Left kidney (tissue), 2 donors: ENCODE data around the gene PSTPIP1. TPM values are rescaled to one million over a fixed set of nuclear protein-coding genes. Genes with fewer than 3 reads are reported as not detected.

Experiments used
- DNase-seq: peaks from one replicate; pipeline ENCODE4 v3.0.0-alpha.2; 2013
- polyA plus RNA-seq: library from polyadenylated mRNA; unstranded; fragments of 120-200 nt; gene quantifications from one replicate; pipeline ENCODE4 v1.2.1, GENCODE V29; 2013; ENCODE audit not compliant: insufficient read length

The PSTPIP1 gene
- polyA plus RNA-seq, 1 donor = 1.4 TPM

DNA sequence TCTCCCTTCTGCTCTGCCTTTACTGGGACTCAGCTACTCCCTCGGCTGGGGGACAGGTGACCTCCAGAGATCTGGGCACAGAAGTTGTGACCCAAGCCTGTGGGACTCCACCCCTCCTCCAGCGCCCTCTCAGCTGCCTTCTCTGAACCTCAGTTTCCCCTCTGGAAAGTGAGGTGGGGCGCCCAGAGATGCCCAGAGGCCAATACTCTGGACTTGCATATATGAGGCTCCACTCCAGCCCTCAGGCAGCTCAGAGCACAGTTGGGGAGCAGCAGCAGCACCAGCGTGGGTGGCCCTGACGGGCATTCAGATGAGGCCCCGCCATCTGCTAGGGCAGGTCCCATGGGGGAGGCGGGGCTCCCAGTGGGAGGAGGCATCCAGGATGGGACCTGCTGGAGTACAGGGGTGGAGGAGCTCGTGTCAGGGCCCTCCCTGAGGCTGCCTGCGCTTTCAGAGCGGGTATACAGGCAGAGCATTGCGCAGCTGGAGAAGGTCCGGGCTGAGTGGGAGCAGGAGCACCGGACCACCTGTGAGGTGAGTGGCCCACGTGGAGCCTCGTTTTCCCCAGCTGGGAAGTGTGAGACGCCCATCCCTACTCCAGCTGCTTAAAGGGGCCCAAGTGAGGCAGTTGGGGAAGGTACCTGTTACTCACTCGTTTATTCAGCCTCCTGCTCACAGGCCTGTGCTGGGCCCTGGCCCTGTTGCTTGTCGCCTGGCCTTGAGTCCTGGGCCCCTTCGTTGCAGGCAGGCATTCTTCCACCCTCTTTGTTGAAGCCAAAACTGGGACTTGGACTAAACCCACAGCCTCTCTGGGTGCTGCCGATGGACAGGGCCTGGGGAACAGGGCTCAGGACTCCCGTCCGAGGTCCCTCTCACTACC lies 35.4 kb downstream of the PSTPIP1 start:
- no peak for DNase-seq

DNA sequence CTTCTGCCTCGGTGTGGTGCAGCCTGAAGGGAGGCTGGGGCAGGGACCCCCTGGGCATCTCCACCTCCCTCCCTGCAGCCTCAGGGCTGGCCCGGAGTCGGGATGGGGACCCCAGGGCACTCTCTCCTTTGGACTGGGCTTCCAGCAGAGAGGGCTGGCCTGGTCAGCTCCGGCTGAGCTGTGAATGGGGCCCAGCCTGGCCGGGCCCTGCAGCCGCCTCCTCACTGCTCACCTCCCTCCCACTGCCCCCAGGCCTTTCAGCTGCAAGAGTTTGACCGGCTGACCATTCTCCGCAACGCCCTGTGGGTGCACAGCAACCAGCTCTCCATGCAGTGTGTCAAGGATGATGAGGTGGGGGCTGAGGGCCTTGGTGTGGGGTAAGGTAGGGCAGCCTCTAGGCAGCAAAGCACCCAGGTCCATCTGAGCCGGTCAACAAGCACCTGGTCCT lies 36.0 kb downstream of the PSTPIP1 start:
- DNase-seq = no peak

DNA sequence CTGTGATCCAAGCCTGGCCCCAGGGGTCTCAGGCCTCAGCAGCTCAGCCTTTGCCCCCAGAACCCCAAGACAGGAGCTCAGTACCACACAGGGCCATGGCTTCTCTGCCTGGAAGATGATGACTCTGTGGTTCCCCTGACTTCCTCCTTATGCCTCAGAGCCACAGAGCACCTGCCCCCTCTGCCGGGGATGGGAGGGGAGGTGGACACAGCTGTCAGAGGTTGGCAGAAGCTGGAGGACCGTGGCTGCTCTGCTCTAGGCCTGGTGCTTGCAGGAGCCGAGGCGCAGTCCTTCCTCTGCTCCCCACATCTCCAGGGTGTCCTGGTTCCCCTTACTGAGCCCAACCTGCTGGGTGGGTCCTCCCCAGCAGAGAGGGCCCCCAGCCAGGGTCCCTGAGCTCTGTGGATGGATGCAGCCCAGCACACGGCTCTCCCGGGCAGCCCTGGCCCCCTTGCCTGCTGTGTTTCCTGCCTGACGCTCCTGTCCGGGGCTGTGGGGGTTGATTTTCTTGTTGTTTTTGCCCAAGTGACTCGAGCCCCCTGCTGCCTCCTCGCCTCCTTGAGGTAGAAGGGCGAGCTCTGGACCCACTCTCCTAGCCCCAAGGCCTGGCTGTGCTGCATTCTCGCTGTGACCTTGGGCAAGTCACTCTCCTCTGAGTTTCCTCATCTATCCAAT lies 36.6 kb downstream of the PSTPIP1 start:
- no peak for DNase-seq

GRCh38 chr15:77032052-77032646 lies 37.2 kb downstream of the PSTPIP1 start:
- DNase-seq = no peak

DNA sequence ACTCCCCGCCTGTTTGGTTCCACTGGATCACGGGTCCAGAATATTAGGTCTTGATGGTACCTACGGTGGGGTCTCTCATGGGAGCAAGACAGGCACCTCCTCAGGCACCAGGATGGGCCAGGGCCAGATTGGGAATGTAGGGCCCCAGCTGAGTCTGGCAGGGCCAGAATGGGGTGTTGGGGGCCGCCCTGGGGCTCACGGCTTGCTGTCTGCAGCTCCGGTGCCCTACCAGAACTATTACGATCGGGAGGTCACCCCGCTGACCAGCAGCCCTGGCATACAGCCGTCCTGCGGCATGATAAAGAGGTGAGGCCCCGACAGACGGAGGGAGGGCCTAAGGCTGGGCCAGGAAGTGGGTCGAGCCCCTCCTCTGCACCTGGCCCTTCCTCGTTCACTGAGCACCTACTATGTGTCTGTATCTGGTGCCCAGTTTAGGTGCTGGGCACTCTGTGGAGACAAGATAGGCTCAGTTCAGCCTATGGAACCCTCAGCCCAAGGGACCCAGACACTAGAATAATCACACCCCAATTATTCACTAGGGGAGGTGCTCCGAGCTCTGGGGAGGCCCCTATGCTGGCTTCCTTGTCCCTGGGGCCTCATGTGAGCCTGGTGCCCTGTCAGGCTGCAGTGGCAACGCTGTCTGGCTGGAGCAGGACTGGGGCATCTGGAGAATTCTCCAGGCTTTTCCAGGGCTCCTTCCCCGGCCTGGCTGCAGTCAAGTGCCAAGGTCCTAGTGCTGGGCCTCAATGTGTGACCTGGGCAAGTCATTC lies 37.9 kb downstream of the PSTPIP1 start:
- no peak for DNase-seq

- no peak for DNase-seq
Measured at GRCh38 chr15:77033417-77033728, 38.4 kb downstream of the PSTPIP1 start.

DNA sequence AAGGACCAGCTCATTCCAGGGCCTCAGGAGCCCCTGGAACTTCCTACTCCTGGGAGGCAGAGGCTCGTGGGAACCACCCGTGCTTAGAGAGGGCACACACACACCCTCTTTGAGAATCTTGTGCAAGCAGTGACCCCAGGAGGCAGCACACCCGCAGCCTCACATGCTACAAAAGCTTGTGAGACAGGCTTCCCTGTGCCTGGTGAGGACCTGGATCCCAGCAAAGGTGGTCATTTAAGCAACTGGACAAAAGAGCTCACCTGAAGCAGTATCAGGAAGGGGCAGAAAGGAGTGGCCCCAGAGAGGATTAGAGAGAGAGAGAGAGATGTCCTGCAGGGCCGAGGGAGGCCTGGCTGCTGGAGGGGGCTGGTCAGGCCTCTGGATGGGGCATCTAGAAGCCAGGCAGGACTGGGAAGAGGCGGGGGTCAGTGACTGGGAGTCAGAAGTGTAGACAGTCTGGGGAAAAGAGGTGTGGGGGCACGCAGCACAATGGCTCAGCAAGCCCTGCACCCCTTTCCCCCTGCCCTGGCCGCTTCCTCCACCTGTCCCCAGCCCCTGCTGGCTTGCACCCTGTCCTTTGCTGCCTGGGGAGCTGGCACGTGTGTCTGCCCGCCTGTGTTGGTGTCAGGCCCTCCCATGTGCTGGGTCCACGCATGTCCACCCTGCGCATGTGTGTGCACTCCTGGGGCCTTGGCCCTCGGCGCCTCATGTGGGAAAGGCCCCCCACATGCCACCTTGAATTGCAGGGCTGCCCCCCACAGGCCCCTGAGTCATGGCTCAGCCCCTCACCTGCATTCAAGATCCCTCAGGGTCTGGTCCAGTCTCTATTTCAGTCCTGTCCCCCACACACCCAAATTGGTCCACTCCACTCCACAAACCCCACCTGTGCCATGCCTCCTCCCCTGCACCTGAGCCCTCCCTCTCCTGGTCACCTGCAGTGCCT lies 39.1 kb downstream of the PSTPIP1 start:
- no peak for DNase-seq

GRCh38 chr15:77034695-77035489 lies 40.0 kb downstream of the PSTPIP1 start:
- DNase-seq = no peak

- no peak for DNase-seq
Measured at GRCh38 chr15:77035584-77035983, 40.7 kb downstream of the PSTPIP1 start.

DNA sequence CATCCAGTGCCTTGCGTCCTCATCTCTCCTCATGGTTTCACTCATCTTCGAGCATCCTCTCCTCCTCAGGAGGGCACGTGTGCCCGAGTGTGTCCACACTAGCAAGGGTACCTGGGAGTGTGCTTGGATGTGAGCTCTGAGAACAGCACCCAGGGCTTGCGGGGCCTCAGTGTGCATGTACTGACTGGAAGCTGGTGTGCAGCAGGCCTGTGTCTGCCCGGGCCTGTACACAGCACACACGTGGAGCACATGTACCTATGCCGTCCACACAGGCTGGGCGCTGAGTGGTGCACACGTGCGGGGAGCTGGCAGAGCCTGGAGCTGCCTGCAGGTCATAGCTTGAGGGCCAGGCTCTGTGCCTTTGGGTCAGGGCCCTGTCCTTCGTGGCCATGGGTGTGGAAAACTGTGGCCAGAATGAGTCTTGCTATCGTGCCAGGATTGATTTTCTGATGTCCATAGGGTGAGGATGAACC lies 41.1 kb downstream of the PSTPIP1 start:
- no peak for DNase-seq

- DNase-seq = no peak
Measured at GRCh38 chr15:77036537-77037387, 41.8 kb downstream of the PSTPIP1 start.

GRCh38 chr15:77037388-77038209 lies 42.7 kb downstream of the PSTPIP1 start:
- DNase-seq = no peak

GRCh38 chr15:77038312-77039216 lies 43.6 kb downstream of the PSTPIP1 start:
- no peak for DNase-seq

DNA sequence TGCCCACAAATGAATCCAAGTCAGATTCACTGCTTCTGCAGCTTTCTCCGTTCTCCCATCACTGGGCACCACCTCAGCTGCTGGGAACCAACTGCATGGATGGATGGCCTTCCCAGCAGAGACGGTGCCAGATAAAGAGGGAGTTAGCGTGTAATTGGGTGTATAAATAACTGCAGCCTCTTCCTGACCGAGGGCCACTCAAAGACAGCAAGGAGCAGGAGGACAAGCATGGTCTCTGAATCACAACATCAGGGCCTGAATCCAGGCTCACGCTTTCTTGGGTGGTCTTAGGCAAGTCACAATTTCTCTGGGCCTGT lies 44.2 kb downstream of the PSTPIP1 start:
- no peak for DNase-seq

DNA sequence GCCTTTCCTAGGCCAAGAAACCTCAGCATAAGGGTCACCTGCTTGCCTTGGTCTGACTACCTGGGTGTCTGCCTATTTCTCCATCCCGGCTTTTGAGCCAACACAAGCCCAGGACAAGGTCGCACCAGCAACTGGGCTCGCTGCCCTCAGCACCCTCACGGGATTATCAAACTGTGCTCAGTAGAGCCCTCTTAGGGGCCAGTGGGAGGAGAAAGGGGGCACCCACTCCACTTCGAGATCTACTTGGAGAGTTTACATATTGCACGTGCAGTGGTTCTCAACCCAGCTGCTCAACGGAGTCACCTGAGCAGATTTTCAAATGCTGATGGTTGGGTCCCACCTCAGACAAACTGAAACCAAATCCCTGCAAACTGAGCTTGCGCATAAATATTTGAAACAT lies 44.9 kb downstream of the PSTPIP1 start:
- DNase-seq = no peak

- DNase-seq = no peak
Measured at GRCh38 chr15:77040673-77041072, 45.7 kb downstream of the PSTPIP1 start.

DNA sequence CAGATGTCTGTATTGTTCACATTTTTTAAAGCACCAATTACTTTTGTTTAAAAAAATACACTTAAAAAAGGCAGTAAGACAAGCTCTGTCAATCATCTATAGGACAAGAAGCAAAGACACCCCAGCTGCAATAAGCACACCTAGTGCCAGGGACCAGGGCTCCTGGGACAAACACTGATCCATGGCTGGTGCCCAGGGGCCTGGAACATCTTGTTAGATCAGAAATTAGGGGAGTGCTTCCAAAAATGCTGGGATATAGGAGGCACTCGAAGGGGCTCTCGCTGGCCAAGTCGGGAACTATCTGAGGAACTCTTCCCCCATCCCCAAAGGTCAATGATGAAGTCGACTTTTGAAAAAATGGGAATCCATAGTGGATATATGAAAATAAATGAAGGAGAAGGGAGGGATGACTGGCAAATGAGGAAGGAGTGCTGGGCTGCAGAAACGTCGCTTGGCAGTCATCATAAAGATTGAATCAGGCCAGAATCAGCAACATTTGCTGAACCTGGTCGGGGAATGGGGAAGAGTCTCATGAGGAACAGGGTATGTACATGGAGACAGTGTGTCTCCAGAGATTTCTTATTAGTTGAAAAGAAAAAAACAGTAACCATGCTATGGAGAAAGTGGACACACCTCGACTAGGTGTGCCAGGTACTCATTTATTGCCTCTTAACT lies 47.5 kb downstream of the PSTPIP1 start:
- no peak for DNase-seq
